IMR-90 (cell line): ENCODE results near the gene LYPD6. TPM values are rescaled to one million over a fixed set of nuclear protein-coding genes. Genes with fewer than 3 reads are reported as not detected.

ENCODE experiments used
- ATAC-seq: fragments of 200-7000 bp; cut with Tn5 transposase; 2 replicates; pipeline ENCODE4 v1.9.1; 2020; ENCODE audit warnings: low read depth, mild to moderate bottlenecking, moderate library complexity
- BruUV-seq: library from RNA; stranded (reverse); fragments of 400-500 nt; replicated peaks from 2 replicates; lab custom pipeline; 2021; lab: Mats Ljungman, UMichigan
- CTCF ChIA-PET: fragments of 300-600 bp; formaldehyde crosslinking; extraction: SDS; loops from one replicate; lab custom pipeline; 2021; ENCODE audit warnings: antibody characterized with exemption; lab: Yijun Ruan, JAX
- POLR2A ChIA-PET: fragments of 300-600 bp; sonication (Branson Sonifier 250); formaldehyde crosslinking; loops from one replicate; lab custom pipeline; 2022; ENCODE audit warnings: antibody characterized with exemption; ENCODE audit not compliant: unreplicated experiment; lab: Charles Lee
- DNase-seq: peaks from one replicate; pipeline ENCODE4 v3.0.0; 2013
- H2AFZ ChIP-seq: replicated peaks from 2 replicates; pipeline ENCODE3; 2013; ENCODE audit warnings: low read length, mild to moderate bottlenecking; ENCODE audit not compliant: poor library complexity
- H2AK5ac ChIP-seq: 2 replicates; pipeline ENCODE4 v1.6.1; 2013; ENCODE audit warnings: low read depth, low read length, inconsistent platforms
- H2AK9ac ChIP-seq: replicated peaks from 2 replicates; pipeline ENCODE3; 2013; ENCODE audit warnings: mild to moderate bottlenecking, low read depth, low read length, moderate library complexity; ENCODE audit not compliant: poor library complexity
- H2BK120ac ChIP-seq: 2 replicates; pipeline ENCODE4 v1.6.1; 2013; ENCODE audit warnings: low read depth, low read length, inconsistent platforms
- H2BK15ac ChIP-seq: 3 replicates; pipeline ENCODE4 v1.6.1; 2013; ENCODE audit warnings: low read depth, low read length, inconsistent platforms
- H2BK20ac ChIP-seq: 2 replicates; pipeline ENCODE4 v1.6.1; 2013; ENCODE audit warnings: low read depth, mild to moderate bottlenecking, inconsistent platforms, low read length, moderate library complexity
- H2BK5ac ChIP-seq: 2 replicates; pipeline ENCODE4 v1.6.1; 2013; ENCODE audit warnings: mild to moderate bottlenecking, low read depth, low read length, inconsistent platforms; ENCODE audit not compliant: poor library complexity, severe bottlenecking
- H3K14ac ChIP-seq: replicated peaks from 2 replicates; pipeline ENCODE4 v1.6.1; 2013; ENCODE audit warnings: low read depth, low read length, inconsistent platforms
- H3K18ac ChIP-seq: 2 replicates; pipeline ENCODE4 v1.6.1; 2013; ENCODE audit warnings: low read depth, low read length, control low read depth
- H3K23ac ChIP-seq: 2 replicates; pipeline ENCODE4 v1.6.1; 2013; ENCODE audit warnings: low read depth, low read length, inconsistent platforms
- H3K27ac ChIP-seq: 2 replicates; pipeline ENCODE4 v1.5.1; 2013; ENCODE audit warnings: mild to moderate bottlenecking, control low read depth, low read length; ENCODE audit not compliant: insufficient read depth
- H3K27me3 ChIP-seq: 2 replicates; pipeline ENCODE4 v1.6.1; 2013; ENCODE audit warnings: low read length; ENCODE audit not compliant: control insufficient read depth, insufficient read depth
- H3K36me3 ChIP-seq: 2 replicates; pipeline ENCODE4 v1.6.1; 2013; ENCODE audit warnings: low read length, mixed read lengths; ENCODE audit not compliant: control insufficient read depth, insufficient read depth
- H3K4ac ChIP-seq: 2 replicates; pipeline ENCODE4 v1.6.1; 2013; ENCODE audit warnings: low read depth, low read length, inconsistent platforms
- H3K4me1 ChIP-seq: 2 replicates; pipeline ENCODE4 v1.6.1; 2013; ENCODE audit warnings: low read length, mixed read lengths; ENCODE audit not compliant: control insufficient read depth, insufficient read depth
- H3K4me2 ChIP-seq: 2 replicates; pipeline ENCODE4 v1.6.1; 2013; ENCODE audit warnings: low read depth, mild to moderate bottlenecking, control low read depth, low read length, moderate library complexity
- H3K4me3 ChIP-seq: 2 replicates; pipeline ENCODE4 v1.5.1; 2013; ENCODE audit warnings: low read depth, mild to moderate bottlenecking, control low read depth, low read length, moderate library complexity; ENCODE audit not compliant: insufficient read depth
- H3K56ac ChIP-seq: 2 replicates; pipeline ENCODE4 v1.6.1; 2013; ENCODE audit warnings: low read length, inconsistent platforms; ENCODE audit not compliant: insufficient read depth; ENCODE audit errors: extremely low read depth
- H3K79me1 ChIP-seq, 2 experiments: 2 replicates each; pipeline ENCODE4 v1.6.1; 2013; ENCODE audit warnings: low read length in 2 of 2, inconsistent platforms in 1 of 2, low read depth in 1 of 2
- H3K9ac ChIP-seq: 2 replicates; pipeline ENCODE4 v1.6.1; 2013; ENCODE audit warnings: low read depth, low read length, control low read depth
- H3K9me1 ChIP-seq: 2 replicates; pipeline ENCODE4 v1.6.1; 2013; ENCODE audit warnings: low read length, inconsistent platforms; ENCODE audit not compliant: insufficient read depth
- H3K9me3 ChIP-seq: 2 replicates; pipeline ENCODE4 v1.6.1; 2013; ENCODE audit warnings: low read length; ENCODE audit not compliant: control insufficient read depth, insufficient read depth
- H4K20me1 ChIP-seq: 2 replicates; pipeline ENCODE4 v1.6.1; 2013; ENCODE audit warnings: low read length, inconsistent platforms; ENCODE audit not compliant: insufficient read depth
- H4K5ac ChIP-seq: 2 replicates; pipeline ENCODE4 v1.6.1; 2013; ENCODE audit warnings: mild to moderate bottlenecking, low read depth, low read length, control low read depth
- H4K8ac ChIP-seq, 2 experiments: 2 replicates each; pipeline ENCODE4 v1.6.1; 2013; ENCODE audit warnings: low read depth in 2 of 2, low read length in 2 of 2, control low read depth in 1 of 2, inconsistent platforms in 1 of 2
- H4K91ac ChIP-seq: 2 replicates; pipeline ENCODE4 v1.6.1; 2013; ENCODE audit warnings: low read depth, low read length, inconsistent platforms; ENCODE audit not compliant: insufficient read depth
- CHD1 ChIP-seq: IDR thresholded peaks from 2 replicates; pipeline ENCODE4 v1.6.1; 2012; ENCODE audit warnings: low read depth, low read length, improper control_type of control experiment
- CTCF ChIP-seq: conservative IDR thresholded peaks from 2 replicates; pipeline ENCODE4 v1.5.1; 2012; ENCODE audit warnings: mild to moderate bottlenecking, low read depth, low read length, improper control_type of control experiment
- MAZ ChIP-seq: IDR thresholded peaks from 2 replicates; pipeline ENCODE4 v1.6.1; 2012; ENCODE audit warnings: low read depth, mild to moderate bottlenecking, low read length, improper control_type of control experiment, moderate library complexity, borderline replicate concordance
- MXI1 ChIP-seq: IDR thresholded peaks from 2 replicates; pipeline ENCODE4 v1.6.1; 2012; ENCODE audit warnings: low read depth, mild to moderate bottlenecking, low read length, moderate library complexity, borderline replicate concordance
- RAD21 ChIP-seq: IDR thresholded peaks from 2 replicates; pipeline ENCODE4 v1.6.1; 2012; ENCODE audit warnings: low read length, improper control_type of control experiment
- RCOR1 ChIP-seq: IDR thresholded peaks from 2 replicates; pipeline ENCODE4 v1.6.1; 2012; ENCODE audit warnings: mild to moderate bottlenecking, low read length, improper control_type of control experiment; ENCODE audit not compliant: insufficient replicate concordance
- WGBS, 2 experiments: methylation state at CpG; one replicate each; pipeline versions ENCODE4 v1.1.5 to v1.1.7; 2013; ENCODE audit warnings: missing lambda C conversion rate in 2 of 2; ENCODE audit not compliant: insufficient read length in 1 of 2; ENCODE audit errors: extremely low coverage in 2 of 2; 5-methylcytosine and 5-hydroxymethylcytosine counted together
- dilution Hi-C: fragments of 300-500 bp; cut with HindIII; formaldehyde crosslinking; loops from one replicate; pipeline ENCODE4 v1.14.3; 2018; ENCODE audit warnings: low sequenced_read_pairs; ENCODE audit not compliant: unreplicated experiment
- in situ Hi-C: fragments of 300-500 bp; cut with MboI; formaldehyde crosslinking; loops from 3 replicates; pipeline ENCODE4 v1.14.3; 2019; ENCODE audit warnings: low sequenced_read_pairs, inconsistent platforms, mixed read lengths
- intact Hi-C: fragments of 100-400 bp; cut with micrococcal nuclease; formaldehyde crosslinking; loops from 2 replicates; pipeline ENCODE4 v1.10.0; 2022
- polyA plus RNA-seq, 3 experiments: library from polyadenylated mRNA; depleted of rRNA; stranded (reverse); fragments of >200 nt; gene quantifications; 2 replicates each; pipeline ENCODE4 v1.2.3, GENCODE V29; 2012; ENCODE audit warnings: low replicate concordance in 1 of 3
- total RNA-seq: library from RNA; depleted of rRNA; stranded (reverse); fragments of >200 nt; gene quantifications from 2 replicates; pipeline ENCODE4 v1.2.3, GENCODE V29; 2012

Gene LYPD6
- total and polyA plus RNA-seq, 2 of the 4 experiments (the other 2 are of a cell fraction), result 0.87 to 0.90 TPM

- dilution Hi-C loops (no loop called here), intact Hi-C loops (no loop called here), in situ Hi-C loops (no loop called here)
These were observed 12.1 kb downstream of the LYPD6 start for GRCh38 chr2:149342509-149342908.

More at GRCh38 chr2:149342509-149342908, 12.1 kb downstream of the LYPD6 start:
- Histone ChIP-seq H3K18ac (no peak overlapping the region), H3K9ac (no peak overlapping the region), H2AK5ac (no peak overlapping the region), H3K27ac (no peak overlapping the region), H3K27me3 (no peaks in the 10 kb centered on the region), H3K9me1 (no peaks in the 10 kb centered on the region), H3K4me2 (no peak overlapping the region), H4K91ac (no peak overlapping the region), H2AFZ (no peak overlapping the region), H3K23ac (no peak overlapping the region), H3K4me1 (no peaks in the 10 kb centered on the region), H2AK9ac (no peak overlapping the region), H3K14ac (no peak overlapping the region), H3K4ac (no peak overlapping the region), H3K4me3 (no peak overlapping the region), H2BK5ac (no peak overlapping the region), H4K5ac (no peak overlapping the region), H3K79me1 (no peaks in the 10 kb centered on the region), H4K8ac (no peak overlapping the region), H2BK15ac (no peak overlapping the region), H3K9me3 (no peaks in the 10 kb centered on the region), H3K36me3 (no peaks in the 10 kb centered on the region), H3K56ac (no peak overlapping the region), H4K20me1 (no peaks in the 10 kb centered on the region), H2BK20ac (no peak overlapping the region), H2BK120ac (no peak overlapping the region)
- ATAC-seq, result no peak
- ChIA-PET CTCF (no interaction called here), POLR2A (no interaction called here)
- BruUV-seq, result no TSS peak
- WGBS, 2 experiments, result no CpG with 5 or more reads among the region's 1 CpG
- no peak for TF ChIP-seq MXI1
- TF ChIP-seq RCOR1, result no peak
- TF ChIP-seq CHD1, result no peak
- no peak for TF ChIP-seq RAD21
- no peak for TF ChIP-seq MAZ
- no peak for TF ChIP-seq CTCF
- DNase-seq, result no peak
